ENCODE measurements around the gene CPS1.

DNA sequence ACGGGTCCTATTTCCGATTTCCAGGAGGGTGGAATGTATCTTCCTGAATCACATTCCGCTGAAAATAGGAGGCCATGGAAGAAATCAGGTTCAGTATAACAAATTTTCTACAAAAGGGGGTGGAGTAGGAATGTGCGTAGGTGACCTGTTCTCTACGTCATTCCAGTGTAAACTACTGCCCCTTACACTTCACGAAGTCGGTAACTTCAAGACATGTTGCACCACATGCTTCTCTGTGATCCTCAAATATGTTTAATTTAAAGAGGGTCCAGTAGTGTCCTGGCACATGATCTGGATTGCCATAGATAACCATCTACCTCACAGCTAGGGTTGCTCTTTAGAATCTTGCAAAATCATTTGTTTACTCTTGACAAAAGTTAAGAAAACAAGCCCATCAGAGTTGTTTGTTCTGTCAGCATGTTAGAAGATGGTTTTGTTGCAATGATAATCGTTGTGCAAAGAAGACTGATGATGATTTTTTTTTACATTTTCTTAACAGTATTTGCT lies 7.5 kb upstream of the CPS1 start:
- TF ChIP-seq POLR2A (IDR thresholded peaks at IDR 0.05), result no peak
- TF ChIP-seq, protein P1, sequence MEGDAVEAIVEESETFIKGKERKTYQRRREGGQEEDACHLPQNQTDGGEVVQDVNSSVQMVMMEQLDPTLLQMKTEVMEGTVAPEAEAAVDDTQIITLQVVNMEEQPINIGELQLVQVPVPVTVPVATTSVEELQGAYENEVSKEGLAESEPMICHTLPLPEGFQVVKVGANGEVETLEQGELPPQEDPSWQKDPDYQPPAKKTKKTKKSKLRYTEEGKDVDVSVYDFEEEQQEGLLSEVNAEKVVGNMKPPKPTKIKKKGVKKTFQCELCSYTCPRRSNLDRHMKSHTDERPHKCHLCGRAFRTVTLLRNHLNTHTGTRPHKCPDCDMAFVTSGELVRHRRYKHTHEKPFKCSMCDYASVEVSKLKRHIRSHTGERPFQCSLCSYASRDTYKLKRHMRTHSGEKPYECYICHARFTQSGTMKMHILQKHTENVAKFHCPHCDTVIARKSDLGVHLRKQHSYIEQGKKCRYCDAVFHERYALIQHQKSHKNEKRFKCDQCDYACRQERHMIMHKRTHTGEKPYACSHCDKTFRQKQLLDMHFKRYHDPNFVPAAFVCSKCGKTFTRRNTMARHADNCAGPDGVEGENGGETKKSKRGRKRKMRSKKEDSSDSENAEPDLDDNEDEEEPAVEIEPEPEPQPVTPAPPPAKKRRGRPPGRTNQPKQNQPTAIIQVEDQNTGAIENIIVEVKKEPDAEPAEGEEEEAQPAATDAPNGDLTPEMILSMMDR (IDR thresholded peaks at IDR 0.05), result no peak
